HepG2 (cell line): ENCODE results near the gene PNPLA2. TPM values are rescaled to one million over a fixed set of nuclear protein-coding genes. Genes with fewer than 3 reads are reported as not detected.

Experiments
- ARNTL ChIP-seq: sonication (generic); formaldehyde crosslinking; IDR thresholded peaks from 2 replicates; pipeline ENCODE4 v1.4.0; 2020; ENCODE audit warnings: mild to moderate bottlenecking, missing genetic modification reagents
- ATF1 ChIP-seq: IDR thresholded peaks from 2 replicates; pipeline ENCODE4 v1.6.1; 2016; ENCODE audit warnings: mild to moderate bottlenecking, control low read depth
- ATF3 ChIP-seq: sonication (generic); formaldehyde crosslinking; IDR thresholded peaks from 2 replicates; pipeline ENCODE4 v1.4.0; 2020; ENCODE audit warnings: missing genetic modification reagents
- IRX3 ChIP-seq: sonication (generic); formaldehyde crosslinking; IDR thresholded peaks from 2 replicates; pipeline ENCODE4 v1.8.1; 2023; ENCODE audit warnings: mild to moderate bottlenecking, low read depth, missing genetic modification reagents, borderline replicate concordance
- KDM5B ChIP-seq: sonication (generic); formaldehyde crosslinking; IDR thresholded peaks from 2 replicates; pipeline ENCODE4 v1.4.0; 2020; ENCODE audit warnings: missing genetic modification reagents, mild to moderate bottlenecking, borderline replicate concordance
- MTA1 ChIP-seq: sonication (generic); formaldehyde crosslinking; IDR thresholded peaks from 2 replicates; pipeline ENCODE4 v1.4.0; 2020; ENCODE audit warnings: missing genetic modification reagents, mild to moderate bottlenecking, borderline replicate concordance
- NCOA2 ChIP-seq: sonication (generic); formaldehyde crosslinking; IDR thresholded peaks from 2 replicates; pipeline ENCODE4 v1.8.0; 2022; ENCODE audit warnings: inconsistent platforms
- NCOA5 ChIP-seq: sonication (generic); formaldehyde crosslinking; IDR thresholded peaks from 2 replicates; pipeline ENCODE4 v1.4.0; 2020; ENCODE audit warnings: missing genetic modification reagents
- PTBP1 ChIP-seq: fragments of 200-400 bp; formaldehyde crosslinking; IDR thresholded peaks from 2 replicates; pipeline ENCODE4 v1.6.1; 2018; ENCODE audit warnings: low read length, low read depth; ENCODE audit not compliant: poor library complexity, severe bottlenecking
- RORA ChIP-seq: sonication (generic); formaldehyde crosslinking; IDR thresholded peaks from 2 replicates; pipeline ENCODE4 v1.5.0; 2020; ENCODE audit warnings: mild to moderate bottlenecking, missing genetic modification reagents, moderate library complexity
- SMC3 ChIP-seq: IDR thresholded peaks from 2 replicates; pipeline ENCODE4 v1.6.1; 2011; ENCODE audit warnings: low read length, improper control_type of control experiment
- SP1 ChIP-seq, 2 experiments: fragments of 450-650 bp in 1 of 2; sonication (generic) in 1 of 2; formaldehyde crosslinking in 1 of 2; IDR thresholded peaks; 2 replicates each; pipeline versions ENCODE4 v1.4.0 to v1.6.1; 2016 to 2020; ENCODE audit warnings: missing genetic modification reagents in 1 of 2
- ZBTB25 ChIP-seq: IDR thresholded peaks from 2 replicates; pipeline ENCODE4 v1.6.1; 2018; ENCODE audit warnings: missing genetic modification reagents
- ZBTB43 ChIP-seq: sonication (generic); formaldehyde crosslinking; conservative IDR thresholded peaks from 2 replicates; pipeline ENCODE4 v1.4.0; 2020; ENCODE audit warnings: missing genetic modification reagents
- ZNF280B ChIP-seq: sonication (generic); formaldehyde crosslinking; IDR thresholded peaks from 2 replicates; pipeline ENCODE4 v1.5.0; 2020; ENCODE audit warnings: missing genetic modification reagents, mild to moderate bottlenecking, borderline replicate concordance
- ZNF543 ChIP-seq: sonication (generic); formaldehyde crosslinking; IDR thresholded peaks from 2 replicates; pipeline ENCODE4 v1.4.0; 2020; ENCODE audit warnings: mild to moderate bottlenecking, missing genetic modification reagents
- ZNF800 ChIP-seq: sonication (generic); formaldehyde crosslinking; IDR thresholded peaks from 2 replicates; pipeline ENCODE4 v1.4.0; 2020; ENCODE audit warnings: missing genetic modification reagents
- ZNF83 ChIP-seq: sonication (generic); formaldehyde crosslinking; IDR thresholded peaks from 2 replicates; pipeline ENCODE4 v1.4.0; 2020; ENCODE audit warnings: missing genetic modification reagents, mild to moderate bottlenecking, borderline replicate concordance
- ZSCAN25 ChIP-seq: sonication (generic); formaldehyde crosslinking; IDR thresholded peaks from 2 replicates; pipeline ENCODE4 v1.8.0; 2022; ENCODE audit warnings: mild to moderate bottlenecking, missing genetic modification reagents
- polyA plus RNA-seq, 8 experiments: library from polyadenylated mRNA; depleted of rRNA in 3 of 8; stranded (reverse) in 7 of 8; unstranded in 1 of 8; fragments of >200 nt; fragmentation: Illumina TruSeq in 4 of 8; extraction: Trizol in 4 of 8; gene quantifications; 2 replicates each; pipeline versions ENCODE4 v1.2.1 to v1.2.3, GENCODE V29; 2011 to 2016; ENCODE audit warnings: low read depth in 4 of 8, missing spikeins in 1 of 8, mixed read lengths in 1 of 8; ENCODE audit not compliant: insufficient read depth in 1 of 8
- total RNA-seq, 5 experiments: library from RNA; depleted of rRNA; stranded (reverse); fragments of >200 nt; fragmentation: Illumina TruSeq; extraction: Trizol; gene quantifications; 2 replicates each; pipeline ENCODE4 v1.2.3, GENCODE V29; 2016; ENCODE audit warnings: low read depth in 1 of 5

Gene PNPLA2
- total and polyA plus RNA-seq, 2 of the 13 experiments (the other 11 are each of a cell fraction or from before 2014, with no cell fraction given) = 10.5 to 43.2 TPM

GRCh38 chr11:808427-809286 is 10.1 kb upstream of the PNPLA2 start (continued):
- TF ChIP-seq SP1 (IDR thresholded peaks at IDR 0.05) (no peak), SP1 (CRISPR knock-in tag; IDR thresholded peaks at IDR 0.05) (no peak), ARNTL (CRISPR knock-in tag) (no peak), MTA1 (no peak), ZNF543 (CRISPR knock-in tag) (no peak), ATF1 (CRISPR knock-in tag) (no peak), ATF3 (no peak), RORA (CRISPR knock-in tag) (no peak), ZSCAN25 (CRISPR knock-in tag) (no peak), ZNF800 (CRISPR knock-in tag) (peak; percentile 75; the same call in 1 of the 2 replicates), PTBP1 (no peak), ZBTB43 (no peak), ZNF280B (no peak; the same call in 1 of the 2 replicates), IRX3 (CRISPR knock-in tag) (no peak), KDM5B (CRISPR knock-in tag) (no peak), SMC3 (no peak), NCOA5 (CRISPR knock-in tag) (no peak), ZBTB25 (CRISPR knock-in tag) (no peak), NCOA2 (CRISPR knock-in tag) (no peak), ZNF83 (CRISPR knock-in tag) (no peak)
